Right lobe of liver (tissue), 4 donors: ENCODE results near the gene ISG15.

Source experiments
- POLR2A ChIP-seq: fragments of 450-650 bp; IDR thresholded peaks from one replicate; pipeline ENCODE4 v1.6.1; 2017; ENCODE audit warnings: antibody characterized with exemption, mild to moderate bottlenecking
- TF ChIP-seq, protein P1 (sequence below), 4 donors: fragments of 200-600 bp in 3 of 4; fragments of 450-650 bp in 1 of 4; IDR thresholded peaks; one replicate each; pipeline versions ENCODE4 v1.5.1 to v1.8.0; 2016 to 2022; ENCODE audit warnings: antibody characterized with exemption in 4 of 4, mild to moderate bottlenecking in 2 of 4
- donor health status: DM: no; HTN: no; CAD: no.
- donor health status: DM: no; HTN: no; CAD: no.
- donor health status: DM: no; HTN: yes; CAD: no.

DNA sequence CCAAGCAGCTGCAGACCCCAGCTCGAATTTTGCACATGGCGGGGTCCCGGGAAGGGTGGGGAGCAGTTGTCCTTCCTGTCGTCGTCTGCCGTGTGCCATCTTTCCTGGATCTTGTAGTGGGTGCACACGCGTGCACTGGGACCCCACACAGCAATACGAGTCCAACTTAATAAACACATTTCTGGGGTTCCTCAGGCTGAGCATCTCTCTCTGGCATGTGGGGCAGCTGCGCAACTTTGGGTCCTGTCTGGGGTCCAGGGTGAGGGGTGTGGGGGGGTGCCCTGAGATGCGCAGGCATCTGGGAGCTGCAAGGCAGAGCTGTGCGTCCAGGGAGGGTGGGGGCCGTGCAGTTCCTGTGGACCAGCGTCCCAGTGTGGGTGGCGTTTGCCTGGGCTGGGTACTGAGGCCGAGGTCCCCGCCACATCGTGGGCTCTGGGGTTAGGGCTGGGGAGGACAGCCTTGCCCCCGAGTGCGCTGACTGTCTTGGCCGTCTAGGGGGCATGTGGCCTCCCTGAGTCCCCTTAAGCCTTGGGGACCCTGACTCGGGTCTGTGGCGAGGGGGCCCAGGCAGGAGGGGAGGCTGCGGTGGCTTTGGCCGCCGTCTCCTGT lies 47.7 kb upstream of the ISG15 start:
- TF ChIP-seq, protein P1, sequence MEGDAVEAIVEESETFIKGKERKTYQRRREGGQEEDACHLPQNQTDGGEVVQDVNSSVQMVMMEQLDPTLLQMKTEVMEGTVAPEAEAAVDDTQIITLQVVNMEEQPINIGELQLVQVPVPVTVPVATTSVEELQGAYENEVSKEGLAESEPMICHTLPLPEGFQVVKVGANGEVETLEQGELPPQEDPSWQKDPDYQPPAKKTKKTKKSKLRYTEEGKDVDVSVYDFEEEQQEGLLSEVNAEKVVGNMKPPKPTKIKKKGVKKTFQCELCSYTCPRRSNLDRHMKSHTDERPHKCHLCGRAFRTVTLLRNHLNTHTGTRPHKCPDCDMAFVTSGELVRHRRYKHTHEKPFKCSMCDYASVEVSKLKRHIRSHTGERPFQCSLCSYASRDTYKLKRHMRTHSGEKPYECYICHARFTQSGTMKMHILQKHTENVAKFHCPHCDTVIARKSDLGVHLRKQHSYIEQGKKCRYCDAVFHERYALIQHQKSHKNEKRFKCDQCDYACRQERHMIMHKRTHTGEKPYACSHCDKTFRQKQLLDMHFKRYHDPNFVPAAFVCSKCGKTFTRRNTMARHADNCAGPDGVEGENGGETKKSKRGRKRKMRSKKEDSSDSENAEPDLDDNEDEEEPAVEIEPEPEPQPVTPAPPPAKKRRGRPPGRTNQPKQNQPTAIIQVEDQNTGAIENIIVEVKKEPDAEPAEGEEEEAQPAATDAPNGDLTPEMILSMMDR (IDR thresholded peaks at IDR 0.05), result no peak
- TF ChIP-seq POLR2A, result no peak
